H54 (cell line): Measurements from ENCODE around the gene HOXB6.

Source experiments
- DNase-seq: peaks from one replicate; pipeline ENCODE4 v3.0.0; 2011; ENCODE audit warnings: low spot score, mixed read lengths; ENCODE audit not compliant: insufficient read length
- FAIRE-seq: peaks from 3 replicates; lab custom pipeline; 2011; peaks lifted over from hg19 to GRCh38; lab: Jason Lieb, UNC
- POLR2A ChIP-seq: IDR thresholded peaks from 2 replicates; pipeline ENCODE4 v1.6.1; 2011; ENCODE audit warnings: low read depth, mild to moderate bottlenecking, low read length

The HOXB6 gene

DNA sequence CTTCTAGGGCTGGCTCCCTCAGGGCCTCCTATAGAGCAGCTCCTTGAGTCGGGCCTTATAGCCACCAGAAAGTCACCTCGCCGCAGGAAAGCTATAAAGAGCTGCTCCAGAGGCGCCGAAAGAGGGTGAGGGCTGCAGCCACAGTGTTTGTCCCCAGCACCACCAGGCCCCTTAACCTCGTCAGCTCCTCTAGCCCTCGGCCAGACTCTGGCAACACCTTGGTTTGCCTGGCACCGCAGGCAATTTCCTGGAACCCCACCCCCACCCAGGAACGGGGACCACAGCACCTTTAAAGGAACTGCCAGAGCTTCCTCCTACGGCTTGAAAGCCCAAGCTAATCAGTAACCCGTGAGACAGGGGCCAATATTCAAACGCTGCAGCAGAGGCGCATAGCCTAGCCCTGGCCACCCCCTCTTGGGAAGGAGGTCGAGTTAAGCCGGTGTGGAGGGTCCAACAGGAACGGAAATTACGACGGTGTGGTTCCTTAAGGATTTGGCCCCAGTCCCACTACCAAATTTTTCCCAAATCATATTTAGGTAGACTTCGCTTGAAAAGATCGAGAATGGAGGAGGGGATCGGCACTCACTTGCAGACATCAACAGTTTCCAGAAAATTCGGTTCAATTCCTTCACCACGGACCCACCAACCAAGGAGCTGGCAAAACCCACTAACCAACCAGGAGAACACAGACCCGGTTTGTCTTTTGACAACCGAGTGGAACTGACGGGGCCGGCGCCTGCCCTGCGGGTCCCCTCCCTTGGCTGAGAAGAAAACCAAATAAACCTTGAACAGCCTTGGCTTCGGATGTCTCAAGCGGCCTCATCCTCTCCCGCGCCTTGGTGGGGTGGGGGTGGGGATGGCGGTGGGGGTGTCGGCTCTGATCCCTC, 3.0 kb downstream of the HOXB6 start:
- FAIRE-seq: no peak
- no peak for TF ChIP-seq POLR2A
- no peak for DNase-seq

DNA sequence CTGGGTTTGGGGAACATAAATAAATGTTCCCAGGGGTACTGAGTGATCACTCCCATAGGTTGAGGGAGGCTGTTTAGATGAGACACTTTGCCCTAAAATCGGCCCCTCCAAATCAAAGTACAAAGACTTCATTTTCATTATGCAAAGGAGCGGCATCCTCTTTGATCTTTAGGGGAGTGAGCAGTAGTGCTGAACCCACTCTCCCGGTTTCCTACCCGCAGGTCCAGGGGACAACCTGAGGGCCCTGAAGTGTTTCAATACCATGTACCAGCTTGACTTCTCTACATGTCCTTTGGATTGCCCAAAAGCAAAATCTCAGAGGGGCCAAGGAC, 3.6 kb downstream of the HOXB6 start:
- no peak for DNase-seq
- TF ChIP-seq POLR2A: no peak
- no peak for FAIRE-seq

- no peak for TF ChIP-seq POLR2A
- no peak for DNase-seq
- FAIRE-seq: no peak
Measured at GRCh38 chr17:48600244-48601098, 4.3 kb downstream of the HOXB6 start.

DNA sequence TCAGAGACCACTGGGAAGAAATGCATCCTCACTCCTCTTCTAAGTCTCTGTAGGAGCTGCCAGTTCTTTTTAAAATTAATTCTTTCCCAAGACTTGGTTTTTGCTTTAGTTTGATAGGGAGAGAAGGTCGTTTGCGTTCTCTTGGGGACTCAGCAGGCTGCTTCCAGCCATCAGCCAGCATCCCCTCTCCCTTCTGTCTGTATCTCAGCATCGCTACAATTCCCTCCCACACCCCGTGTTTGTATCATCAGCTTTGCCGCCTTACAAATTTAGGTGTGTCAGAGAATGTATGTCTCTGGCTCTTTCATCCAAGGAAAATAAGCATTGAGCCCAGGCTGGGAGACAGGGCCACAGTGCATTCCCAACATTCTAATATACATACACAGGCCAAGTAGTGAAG, 5.4 kb downstream of the HOXB6 start:
- DNase-seq: no peak
- TF ChIP-seq POLR2A: no peak
- FAIRE-seq: no peak

DNA sequence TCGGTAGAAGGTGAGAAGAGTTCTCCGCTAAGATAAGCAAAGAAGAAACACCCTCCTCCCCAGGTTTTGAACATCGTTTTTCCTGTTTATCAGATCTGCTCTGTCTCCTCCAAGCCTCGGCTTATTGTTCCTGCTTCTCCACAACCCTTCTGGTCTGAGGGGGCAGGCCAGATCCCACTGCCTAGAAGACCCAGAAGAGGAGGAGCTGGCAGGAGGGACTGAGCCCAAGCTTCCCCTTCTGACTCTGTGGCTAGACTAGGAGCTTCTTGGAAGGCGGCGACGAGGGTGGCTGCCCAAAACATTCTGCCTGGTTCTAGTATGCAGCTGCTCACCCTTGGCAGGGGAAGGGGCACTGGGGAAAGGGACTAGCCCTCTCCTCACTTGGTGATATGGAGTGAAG, 6.0 kb downstream of the HOXB6 start:
- no peak for TF ChIP-seq POLR2A
- DNase-seq: no peak
- no peak for FAIRE-seq

DNA sequence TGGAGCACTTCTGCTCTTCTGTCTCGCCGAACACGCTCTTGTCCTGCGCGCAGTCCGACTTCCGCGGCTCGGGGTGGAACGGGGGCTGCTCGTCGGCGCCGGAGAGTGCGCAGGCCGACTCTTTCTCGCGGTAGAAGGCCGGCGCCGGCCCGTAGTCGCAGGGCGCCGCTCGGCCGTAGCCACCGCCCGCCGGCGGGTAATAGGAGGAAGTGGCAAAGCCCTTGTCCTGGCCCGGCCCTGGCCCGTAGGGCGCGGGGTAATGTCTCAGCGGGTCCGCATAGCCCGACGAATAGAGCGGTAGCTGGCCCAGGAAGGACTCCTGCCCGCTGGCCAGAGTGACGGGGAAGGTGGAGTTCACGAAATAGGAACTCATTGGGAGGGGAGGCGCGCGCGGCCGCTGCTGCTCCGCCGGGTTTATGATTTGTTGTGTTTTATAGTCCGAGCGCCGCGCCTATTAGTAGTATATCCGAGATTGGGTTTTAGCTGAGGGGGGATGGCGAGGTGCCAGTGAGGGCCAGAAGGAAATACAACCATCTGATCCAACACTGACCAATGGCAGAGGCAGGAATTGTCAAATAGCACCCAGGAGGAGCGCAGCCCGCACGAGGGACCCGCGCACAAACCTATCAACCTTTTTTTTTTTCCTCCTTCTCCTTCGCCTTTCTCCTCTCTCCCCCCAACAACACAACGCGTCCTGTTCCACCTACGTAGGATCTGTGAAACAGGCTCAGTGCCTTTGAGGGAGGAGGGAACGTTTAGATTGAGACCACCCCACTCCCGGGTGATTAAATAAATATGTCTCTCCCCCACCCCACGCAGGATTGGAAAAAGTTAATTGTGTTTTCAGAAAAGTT, 6.8 kb downstream of the HOXB6 start:
- no peak for FAIRE-seq
- no peak for DNase-seq

GRCh38 chr17:48597528-48597777, 7.3 kb downstream of the HOXB6 start:
- no peak for TF ChIP-seq POLR2A
- DNase-seq: no peak
- FAIRE-seq: no peak

More for the DNA sequence above, 6.8 kb downstream of the HOXB6 start:
- no peak; the same call in 1 of the 2 replicates for TF ChIP-seq POLR2A

- peak; percentile 26; the same call in 1 of the 2 replicates for TF ChIP-seq POLR2A
- DNase-seq: no peak
- FAIRE-seq: no peak
Measured at GRCh38 chr17:48596735-48597527, 7.9 kb downstream of the HOXB6 start.

- no peak for FAIRE-seq
Measured at GRCh38 chr17:48596000-48596734, 8.6 kb downstream of the HOXB6 start.

DNA sequence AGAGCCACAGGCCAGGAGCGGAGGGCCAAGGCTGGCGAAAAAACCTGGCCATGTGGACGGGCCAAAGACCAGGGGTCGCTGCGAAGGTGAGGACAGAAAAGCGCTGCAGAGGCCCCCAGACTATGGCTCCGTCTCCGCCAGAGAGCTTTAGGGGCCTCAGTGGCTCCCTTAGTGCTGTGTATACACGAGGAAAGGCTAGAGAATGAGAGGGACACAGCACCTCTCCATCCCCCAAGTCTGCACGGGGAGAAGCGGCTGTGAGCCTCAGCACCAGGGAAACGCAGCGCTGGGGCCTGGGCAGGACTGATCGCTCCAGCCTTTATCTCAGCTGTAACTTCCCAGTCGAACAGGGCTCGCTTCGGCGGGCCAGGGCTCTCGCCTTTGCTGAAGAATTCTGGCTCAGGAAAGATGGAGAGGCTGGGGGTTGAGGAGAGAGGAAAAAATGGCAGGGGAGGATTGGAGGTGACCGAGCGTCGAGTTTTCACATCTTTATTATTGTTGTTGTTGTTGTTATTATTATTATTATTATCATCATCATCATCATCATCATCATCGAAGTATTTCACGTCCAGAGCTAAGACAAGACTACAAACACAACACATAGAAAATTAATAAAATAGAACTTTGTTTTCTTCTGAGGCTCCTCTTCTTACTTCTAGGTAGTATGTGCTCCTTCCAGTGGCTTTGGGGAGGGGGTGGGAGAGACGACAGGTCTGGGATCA, 9.3 kb downstream of the HOXB6 start:
- no peak for FAIRE-seq
- TF ChIP-seq POLR2A: no peak
- DNase-seq: no peak

More at GRCh38 chr17:48596000-48596734, 8.6 kb downstream of the HOXB6 start:
- no peak for DNase-seq
- no peak for TF ChIP-seq POLR2A

DNA sequence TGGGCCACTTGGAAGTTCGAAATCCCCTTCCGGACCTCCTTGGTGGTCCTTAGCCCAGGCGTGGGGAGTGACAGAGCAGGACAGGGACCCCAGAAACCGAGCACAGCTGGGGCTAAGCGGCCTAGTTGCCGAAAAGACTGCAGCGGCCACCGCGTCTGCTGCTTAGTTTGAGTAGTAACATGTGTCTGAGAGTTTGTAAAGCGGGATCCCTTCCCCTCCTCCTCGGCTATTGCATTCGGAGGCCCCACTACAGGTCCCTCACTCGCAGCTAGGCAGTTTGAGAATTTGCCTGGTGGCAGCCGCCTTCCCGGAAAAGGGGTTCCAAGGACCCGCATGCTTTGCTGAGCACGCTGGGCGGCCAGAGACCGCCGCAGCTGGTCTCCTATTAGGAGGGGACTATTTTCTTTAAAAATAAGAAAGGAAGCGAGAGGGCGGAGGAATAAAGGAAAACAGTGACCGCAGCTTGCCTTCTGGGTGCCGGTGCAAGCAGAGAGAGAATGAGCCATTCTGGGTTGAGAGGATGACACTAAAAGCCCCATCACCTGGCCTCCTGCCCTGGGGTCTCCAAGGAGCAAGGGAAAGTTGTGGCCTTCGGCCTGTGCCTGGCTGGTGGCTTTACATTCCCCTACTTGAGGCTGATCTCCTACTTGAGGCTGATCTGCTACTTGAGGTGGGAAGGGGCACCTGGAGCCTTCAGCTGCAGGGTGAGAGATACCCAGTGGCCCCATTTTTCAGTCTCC, 10.1 kb downstream of the HOXB6 start:
- TF ChIP-seq POLR2A: peak; percentile 24; the same call in 1 of the 2 replicates
- DNase-seq: no peak
- FAIRE-seq: no peak
